Loucy (cell line): ENCODE results near the gene PPIAL4G.
"Not testable (repeated sequence)": the region's sequence is repeated elsewhere in the genome, so short reads cannot be mapped to it uniquely, and the experiment has no call there.

Experiments
- H2AFZ ChIP-seq: fragments of 200-600 bp; sonication (generic); 2 replicates; pipeline ENCODE4 v1.6.0; 2016; ENCODE audit warnings: antibody characterized with exemption, mild to moderate bottlenecking, low read length, moderate library complexity
- H3F3A ChIP-seq: fragments of 200-600 bp; 2 replicates; pipeline ENCODE4 v1.6.0; 2016; ENCODE audit warnings: antibody characterized with exemption, low read depth, mild to moderate bottlenecking
- H3K27me3 ChIP-seq: fragments of 200-600 bp; sonication (generic); 2 replicates; pipeline ENCODE4 v1.6.1; 2014; ENCODE audit warnings: low read length, mild to moderate bottlenecking; ENCODE audit not compliant: insufficient read depth, poor library complexity, severe bottlenecking
- H3K36me3 ChIP-seq: fragments of 200-600 bp; sonication (generic); 2 replicates; pipeline ENCODE4 v1.6.1; 2016; ENCODE audit warnings: low read length; ENCODE audit not compliant: insufficient read depth
- H3K4me1 ChIP-seq: fragments of 200-600 bp; sonication (generic); 2 replicates; pipeline ENCODE4 v1.5.1; 2014; ENCODE audit warnings: low read length, mild to moderate bottlenecking; ENCODE audit not compliant: insufficient read depth, poor library complexity, severe bottlenecking
- H3K4me2 ChIP-seq: fragments of 200-600 bp; sonication (generic); 2 replicates; pipeline ENCODE4 v1.6.0; 2014; ENCODE audit warnings: antibody characterized with exemption, low read length, low read depth, mild to moderate bottlenecking; ENCODE audit not compliant: poor library complexity, severe bottlenecking
- H3K4me3 ChIP-seq: fragments of 200-600 bp; sonication (generic); 2 replicates; pipeline ENCODE4 v1.5.1; 2014; ENCODE audit warnings: low read length, mild to moderate bottlenecking, mixed read lengths; ENCODE audit not compliant: poor library complexity, severe bottlenecking
- H3K79me2 ChIP-seq: fragments of 200-600 bp; sonication (generic); 2 replicates; pipeline ENCODE4 v1.6.1; 2014; ENCODE audit warnings: low read length; ENCODE audit not compliant: insufficient read depth
- H3K9ac ChIP-seq: fragments of 200-600 bp; sonication (generic); 2 replicates; pipeline ENCODE4 v1.6.0; 2014; ENCODE audit warnings: mild to moderate bottlenecking, low read depth, low read length, moderate library complexity; ENCODE audit not compliant: poor library complexity, severe bottlenecking
- H3K9me2 ChIP-seq: fragments of 200-600 bp; sonication (generic); replicated peaks from 2 replicates; pipeline ENCODE4 v1.6.1; 2016; ENCODE audit warnings: low read depth, low read length, mixed read lengths
- H3K9me3 ChIP-seq: fragments of 200-600 bp; sonication (generic); 2 replicates; pipeline ENCODE4 v1.6.1; 2014; ENCODE audit warnings: mild to moderate bottlenecking, antibody characterized with exemption, low read length, low read depth; ENCODE audit not compliant: insufficient read depth
- H4K20me1 ChIP-seq: fragments of 200-600 bp; sonication (generic); 2 replicates; pipeline ENCODE4 v1.6.0; 2014; ENCODE audit warnings: antibody characterized with exemption, low read length, mild to moderate bottlenecking; ENCODE audit not compliant: insufficient read depth, poor library complexity, severe bottlenecking
- CTCF ChIP-seq: fragments of 200-600 bp; sonication (generic); conservative IDR thresholded peaks from 2 replicates; pipeline ENCODE4 v1.5.1; 2014; ENCODE audit warnings: mild to moderate bottlenecking, antibody characterized with exemption, low read length
- EZH2phosphoT487 ChIP-seq: fragments of 200-600 bp; IDR thresholded peaks from 2 replicates; pipeline ENCODE4 v1.6.1; 2018; ENCODE audit warnings: antibody characterized with exemption, mild to moderate bottlenecking, moderate library complexity, borderline replicate concordance

PPIAL4G gene

GRCh38 chr1:148458398-148458797 is 24.7 kb downstream of the PPIAL4G start:
- H3K9me2 ChIP-seq, H3K36me3 ChIP-seq, H3F3A ChIP-seq, H4K20me1 ChIP-seq, H3K79me2 ChIP-seq, H2AFZ ChIP-seq, H3K4me1 ChIP-seq, H3K9me3 ChIP-seq, H3K27me3 ChIP-seq: not testable (repeated sequence)
- Histone ChIP-seq H3K4me3 (peak overlapping the region; percentile 69), H3K9ac (peak overlapping the region; percentile 61), H3K4me2 (peak overlapping the region; percentile 27)

- not testable (repeated sequence) for H3K4me2 ChIP-seq, H3K9ac ChIP-seq, H2AFZ ChIP-seq, H3K4me3 ChIP-seq, H3K27me3 ChIP-seq, H4K20me1 ChIP-seq, H3K79me2 ChIP-seq, H3K4me1 ChIP-seq, H3F3A ChIP-seq, H3K36me3 ChIP-seq, H3K9me2 ChIP-seq, H3K9me3 ChIP-seq
Observed at GRCh38 chr1:148452845-148453244, 30.3 kb downstream of the PPIAL4G start.

DNA sequence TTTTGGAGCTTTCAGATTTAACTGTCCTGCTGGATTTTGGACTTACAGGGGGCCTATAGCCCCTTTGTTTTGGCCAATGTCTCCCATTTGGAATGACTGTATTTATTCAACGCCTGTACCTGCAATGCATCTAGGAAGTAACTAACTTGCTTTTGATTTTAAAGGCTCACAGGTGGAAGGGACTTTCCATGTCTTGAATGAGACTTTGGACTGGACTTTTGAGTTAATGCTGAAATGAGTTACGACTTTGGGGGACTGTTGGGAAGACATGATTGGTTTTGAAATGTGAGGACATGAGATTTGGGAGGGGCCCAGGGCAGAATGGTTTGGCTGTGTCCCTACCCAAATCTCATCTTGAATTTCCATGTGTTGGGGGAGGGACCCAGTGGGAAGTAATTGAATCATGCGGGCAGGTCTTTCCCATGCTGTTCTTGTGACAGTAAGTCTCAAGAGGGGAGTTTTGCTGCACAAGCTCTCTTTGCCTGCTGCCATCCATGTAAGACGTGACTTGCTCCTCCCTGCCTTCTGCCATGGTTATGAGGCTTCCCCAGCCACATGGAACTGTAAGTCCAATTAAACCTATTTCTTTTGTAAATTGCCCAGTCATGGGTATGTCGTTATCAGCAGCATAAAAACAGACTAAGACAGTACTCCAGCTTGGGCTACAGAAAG is 43.3 kb downstream of the PPIAL4G start:
- H4K20me1 ChIP-seq, H3K79me2 ChIP-seq, H3K4me1 ChIP-seq, H3K4me2 ChIP-seq, H3K4me3 ChIP-seq, H3K9me2 ChIP-seq, H3K36me3 ChIP-seq, H3K27me3 ChIP-seq, H3K9ac ChIP-seq, H2AFZ ChIP-seq, H3K9me3 ChIP-seq, H3F3A ChIP-seq: not testable (repeated sequence)

GRCh38 chr1:148435406-148435805 is 47.7 kb downstream of the PPIAL4G start:
- Histone ChIP-seq H3K36me3 (peaks cover 10% of the 10 kb centered on the region; the same call in 1 of the 2 replicates), H3K9me3 (no peaks in the 10 kb centered on the region), H3K4me1 (no peaks in the 10 kb centered on the region), H2AFZ (no peak overlapping the region), H3K27me3 (no peaks in the 10 kb centered on the region), H3F3A (no peaks in the 10 kb centered on the region), H4K20me1 (no peaks in the 10 kb centered on the region), H3K9ac (no peak overlapping the region), H3K4me3 (no peak overlapping the region), H3K4me2 (no peak overlapping the region), H3K9me2 (no peaks in the 10 kb centered on the region), H3K79me2 (peaks cover 7% of the 10 kb centered on the region; the same call in 1 of the 2 replicates)
- TF ChIP-seq CTCF: no peak
- TF ChIP-seq EZH2phosphoT487: no peak
